AG04450 (cell line): ENCODE measurements around the gene CFLAR. TPM values are rescaled to one million over a fixed set of nuclear protein-coding genes. Genes with fewer than 3 reads are reported as not detected.
"Not testable (repeated sequence)": the region's sequence is repeated elsewhere in the genome, so short reads cannot be mapped to it uniquely, and the experiment has no call there.

ENCODE experiments used
- CTCF ChIA-PET: fragments of 300-600, 350-600 bp; formaldehyde crosslinking; extraction: SDS; loops from one replicate; lab custom pipeline; 2022; ENCODE audit warnings: antibody characterized with exemption, inconsistent platforms; lab: Charles Lee
- POLR2A ChIA-PET: fragments of 350-600 bp; formaldehyde crosslinking; extraction: SDS; loops from one replicate; lab custom pipeline; 2021; ENCODE audit warnings: antibody characterized with exemption, inconsistent platforms; lab: Yijun Ruan, JAX
- DNase-seq: peaks from one replicate; pipeline ENCODE4 v3.0.0-alpha.2; 2011; ENCODE audit warnings: low read depth, low spot score
- H3K27ac ChIP-seq: one replicate; pipeline ENCODE4 v1.5.1; 2012; ENCODE audit warnings: low read depth, low read length, control low read depth
- H3K27me3 ChIP-seq: one replicate; pipeline ENCODE4 v1.6.0; 2012; ENCODE audit warnings: low read length; ENCODE audit not compliant: control insufficient read depth, insufficient read depth
- H3K4me3 ChIP-seq: 2 replicates; pipeline ENCODE4 v1.5.1; 2011; ENCODE audit warnings: mild to moderate bottlenecking, low read depth, low read length, control low read depth
- H3K9me3 ChIP-seq: 2 replicates; pipeline ENCODE4 v1.5.1; 2012; ENCODE audit warnings: low read length; ENCODE audit not compliant: control insufficient read depth, insufficient read depth
- polyA plus RNA-seq: library from polyadenylated mRNA; depleted of rRNA; stranded (reverse); fragments of >200 nt; gene quantifications from 2 replicates; pipeline ENCODE4 v1.2.3, GENCODE V29; 2011
- TF ChIP-seq, protein P1 (sequence below): IDR thresholded peaks from 2 replicates; pipeline ENCODE4 v1.5.1; 2011; ENCODE audit warnings: low read depth, low read length, control low read depth, inconsistent platforms

CFLAR gene
- polyA plus RNA-seq, 1 experiment = 36.3 TPM

DNA sequence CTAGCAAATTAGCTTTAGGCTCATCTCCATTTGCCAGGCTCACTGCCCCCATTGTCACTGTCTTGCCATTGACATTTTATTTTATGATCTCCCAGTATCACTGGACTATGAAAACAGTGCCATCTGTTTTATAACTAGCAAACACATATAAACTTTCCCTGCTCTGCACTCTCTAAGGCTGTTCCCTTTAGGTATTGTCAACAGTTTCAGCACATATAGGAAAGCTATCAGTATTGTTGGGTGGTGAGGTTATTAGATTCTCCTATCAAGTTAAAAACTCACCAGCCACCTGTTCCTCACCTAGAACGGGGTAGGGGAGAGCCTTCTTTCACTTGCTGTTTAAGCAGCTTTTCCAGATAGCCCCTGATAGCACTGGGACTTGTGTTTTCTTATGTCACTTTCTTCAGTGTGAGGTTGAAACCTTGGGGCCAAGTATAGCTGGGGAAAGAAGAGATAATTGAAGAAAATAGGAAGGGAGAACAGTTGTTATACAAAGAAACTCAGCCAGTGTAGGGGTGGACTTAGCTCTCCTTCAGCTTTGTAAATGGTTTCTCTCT lies 32.5 kb downstream of the CFLAR start:
- ChIA-PET CTCF (interaction anchor here (1.6 to 3.0 kb wide), 2 partner anchors 10 to 30 kb away, joined by 8 to 14 read pairs; no protein-coding TSS in a partner anchor), POLR2A (interaction anchor here (2.4 kb wide), 1 partner anchor 32 kb away, joined by 9 read pairs; the partner anchor contains the start of gene CFLAR)
- TF ChIP-seq, protein P1, sequence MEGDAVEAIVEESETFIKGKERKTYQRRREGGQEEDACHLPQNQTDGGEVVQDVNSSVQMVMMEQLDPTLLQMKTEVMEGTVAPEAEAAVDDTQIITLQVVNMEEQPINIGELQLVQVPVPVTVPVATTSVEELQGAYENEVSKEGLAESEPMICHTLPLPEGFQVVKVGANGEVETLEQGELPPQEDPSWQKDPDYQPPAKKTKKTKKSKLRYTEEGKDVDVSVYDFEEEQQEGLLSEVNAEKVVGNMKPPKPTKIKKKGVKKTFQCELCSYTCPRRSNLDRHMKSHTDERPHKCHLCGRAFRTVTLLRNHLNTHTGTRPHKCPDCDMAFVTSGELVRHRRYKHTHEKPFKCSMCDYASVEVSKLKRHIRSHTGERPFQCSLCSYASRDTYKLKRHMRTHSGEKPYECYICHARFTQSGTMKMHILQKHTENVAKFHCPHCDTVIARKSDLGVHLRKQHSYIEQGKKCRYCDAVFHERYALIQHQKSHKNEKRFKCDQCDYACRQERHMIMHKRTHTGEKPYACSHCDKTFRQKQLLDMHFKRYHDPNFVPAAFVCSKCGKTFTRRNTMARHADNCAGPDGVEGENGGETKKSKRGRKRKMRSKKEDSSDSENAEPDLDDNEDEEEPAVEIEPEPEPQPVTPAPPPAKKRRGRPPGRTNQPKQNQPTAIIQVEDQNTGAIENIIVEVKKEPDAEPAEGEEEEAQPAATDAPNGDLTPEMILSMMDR = no peak
- Histone ChIP-seq H3K4me3 (no peak overlapping the region), H3K27ac (peak overlapping the region; percentile 69), H3K27me3 (no peaks in the 10 kb centered on the region), H3K9me3 (no peaks in the 10 kb centered on the region)
- DNase-seq = no peak

DNA sequence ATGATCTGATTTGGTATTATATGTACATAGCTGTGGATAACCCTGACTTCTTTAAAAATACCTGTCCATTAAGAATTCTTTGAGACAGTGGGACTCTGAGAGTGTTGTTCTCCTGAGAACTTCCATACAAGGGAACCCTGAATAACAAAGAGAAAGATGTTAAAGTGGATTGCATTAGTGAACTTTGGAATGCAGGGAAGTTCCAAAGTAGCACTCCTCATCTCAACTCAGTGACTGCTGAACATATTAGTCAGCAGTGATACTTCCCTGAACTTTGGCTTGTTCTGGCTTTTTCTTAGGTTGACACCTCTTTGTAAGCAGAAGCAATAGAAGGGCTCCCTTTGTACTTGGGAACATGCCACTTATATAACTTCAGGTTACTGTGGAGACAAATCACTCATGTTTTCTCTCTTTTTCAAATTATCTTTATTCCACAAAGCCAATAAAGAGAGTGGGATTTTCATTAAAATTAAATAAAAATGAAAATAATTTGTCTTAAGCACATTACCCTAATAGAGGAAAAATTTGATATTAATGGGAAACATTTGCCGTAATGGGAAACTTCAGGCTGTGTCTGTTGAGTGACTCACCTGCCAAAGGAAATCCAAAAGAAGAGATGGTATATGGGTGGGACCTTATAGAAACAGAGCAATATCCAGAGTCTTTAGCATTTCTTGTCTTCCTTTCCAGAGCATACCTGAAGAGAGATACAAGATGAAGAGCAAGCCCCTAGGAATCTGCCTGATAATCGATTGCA lies 33.3 kb downstream of the CFLAR start:
- no peak overlapping the region for H3K4me3 ChIP-seq
- ChIA-PET CTCF (interaction anchor here (1.6 to 3.0 kb wide), 2 partner anchors 9 to 30 kb away, joined by 8 to 14 read pairs; no protein-coding TSS in a partner anchor), POLR2A (interaction anchor here (2.4 kb wide), 1 partner anchor 33 kb away, joined by 9 read pairs; the partner anchor contains the start of gene CFLAR)
- H3K9me3 ChIP-seq = no peaks in the 10 kb centered on the region
- TF ChIP-seq, protein P1 = no peak
- H3K27me3 ChIP-seq = no peaks in the 10 kb centered on the region
- peak overlapping the region; percentile 69 for H3K27ac ChIP-seq
- no peak for DNase-seq

DNA sequence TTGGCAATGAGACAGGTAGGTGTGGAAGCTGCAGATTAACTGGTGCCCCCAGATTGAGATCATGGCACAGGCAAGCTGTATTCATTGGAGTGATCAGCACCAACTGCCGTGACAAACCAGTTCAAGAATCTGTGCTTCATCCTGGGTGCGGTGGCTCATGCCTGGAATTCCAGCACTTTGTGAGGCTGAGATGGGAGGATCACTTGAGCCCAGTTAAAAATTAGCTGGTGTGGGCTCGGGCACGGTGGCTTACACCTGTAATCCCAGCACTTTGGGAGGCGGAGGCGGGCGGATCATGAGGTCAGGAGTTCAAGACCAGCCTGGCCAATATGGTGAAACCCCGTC lies 33.8 kb downstream of the CFLAR start:
- H3K9me3 ChIP-seq, H3K27me3 ChIP-seq, DNase-seq, H3K4me3 ChIP-seq: not testable (repeated sequence)
- H3K27ac ChIP-seq = peak overlapping the region; percentile 48
- POLR2A ChIA-PET = interaction anchor here (2.4 kb wide), 1 partner anchor 33 kb away, joined by 9 read pairs; the partner anchor contains the start of gene CFLAR
- CTCF ChIA-PET = interaction anchor here (1.2 to 3.0 kb wide), 3 partner anchors 8 to 248 kb away, joined by 3 to 14 read pairs (median 8); no protein-coding TSS in a partner anchor

DNA sequence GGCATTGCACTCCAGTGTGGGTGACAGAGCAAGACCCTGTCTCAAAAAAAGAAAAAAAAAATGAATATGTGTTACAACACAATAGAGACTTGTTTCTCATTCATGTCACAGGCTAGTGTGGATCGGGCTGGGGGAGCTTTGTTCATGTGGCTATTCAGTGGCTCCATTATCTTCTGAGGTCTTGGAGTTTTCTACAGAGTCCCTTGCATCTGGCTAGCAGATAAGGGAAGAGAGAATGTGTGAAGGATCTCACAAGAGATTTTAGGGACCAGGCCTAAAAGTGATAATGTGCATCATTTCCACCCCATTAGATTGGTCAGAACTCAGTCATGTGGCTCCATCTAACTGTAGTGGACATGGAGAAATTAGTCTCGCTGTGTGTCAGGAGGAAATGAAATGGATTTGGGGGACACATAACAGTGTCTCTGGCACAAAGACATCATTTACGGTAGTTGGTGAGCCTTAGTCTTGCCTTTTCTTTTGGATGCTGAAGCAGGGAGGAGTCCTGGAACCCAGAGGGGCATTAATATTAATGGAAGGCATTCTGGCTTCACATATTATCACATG lies 34.6 kb downstream of the CFLAR start:
- no peak for DNase-seq
- no peaks in the 10 kb centered on the region for H3K27me3 ChIP-seq
- peak overlapping the region; percentile 79 for H3K27ac ChIP-seq
- H3K9me3 ChIP-seq = no peaks in the 10 kb centered on the region
- TF ChIP-seq, protein P1 = no peak
- CTCF ChIA-PET = interaction anchor here (0.8 to 3.0 kb wide), 4 partner anchors 8 to 249 kb away, joined by 3 to 14 read pairs (median 4); no protein-coding TSS in a partner anchor
- POLR2A ChIA-PET = interaction anchor here (0.9 to 2.4 kb wide), 4 partner anchors 20 to 34 kb away, joined by 3 to 9 read pairs (median 4); partner anchors contain the start of gene CFLAR
- no peak overlapping the region for H3K4me3 ChIP-seq
